Sigmoid colon (tissue), 7 donors: ENCODE results near the gene SPPL2B. TPM values are rescaled to one million over a fixed set of nuclear protein-coding genes. Genes with fewer than 3 reads are reported as not detected.

Source experiments
- DNase-seq: peaks from one replicate; pipeline ENCODE4 v3.0.0-alpha.2; 2019
- H3K27ac ChIP-seq, 4 donors: fragments of 200-600 bp; sonication (generic); one replicate each; pipeline ENCODE4 v1.5.1; 2016 to 2019; ENCODE audit warnings: mild to moderate bottlenecking in 1 of 4
- H3K27me3 ChIP-seq, 3 donors: fragments of 200-600 bp; sonication (generic); one replicate each; pipeline ENCODE4 v1.5.1; 2019; ENCODE audit warnings: mild to moderate bottlenecking in 1 of 3
- H3K36me3 ChIP-seq, 4 donors: fragments of 200-600 bp; sonication (generic); one replicate each; pipeline ENCODE4 v1.5.1; 2016 to 2019
- H3K4me1 ChIP-seq, 4 donors: fragments of 200-600 bp; sonication (generic); one replicate each; pipeline ENCODE4 v1.5.1; 2017 to 2019
- H3K4me3 ChIP-seq, 4 donors: fragments of 200-600 bp; sonication (generic); one replicate each; pipeline ENCODE4 v1.5.1; 2017 to 2019; ENCODE audit warnings: mild to moderate bottlenecking in 2 of 4, moderate library complexity in 1 of 4
- H3K9me3 ChIP-seq, 4 donors: fragments of 200-600 bp in 3 of 4; sonication (generic) in 3 of 4; one replicate each; pipeline versions ENCODE4 v1.5.1 to v1.6.1; 2013 to 2019
- CTCF ChIP-seq, 4 experiments: fragments of 450-650 bp in 3 of 4; fragments of 200-600 bp in 1 of 4; IDR thresholded peaks; one replicate each; pipeline ENCODE4 v1.5.1; 2016 to 2019; ENCODE audit warnings: antibody characterized with exemption in 4 of 4, mild to moderate bottlenecking in 3 of 4, moderate library complexity in 2 of 4
- EP300 ChIP-seq, 4 donors: sonication (generic); formaldehyde crosslinking; IDR thresholded peaks; one replicate each; pipeline ENCODE4 v1.6.1; 2017; ENCODE audit warnings: antibody characterized with exemption in 4 of 4
- POLR2A ChIP-seq, 2 donors: fragments of 450-650 bp; IDR thresholded peaks; one replicate each; pipeline ENCODE4 v1.6.1; 2016; ENCODE audit warnings: antibody characterized with exemption in 2 of 2, mild to moderate bottlenecking in 2 of 2, moderate library complexity in 2 of 2
- POLR2AphosphoS5 ChIP-seq, 4 donors: sonication (generic); formaldehyde crosslinking; IDR thresholded peaks; one replicate each; pipeline ENCODE4 v1.6.1; 2017; ENCODE audit warnings: antibody characterized with exemption in 4 of 4
- WGBS, 2 donors: extraction: QIAGEN DNeasy Blood & Tissue Kit; methylation state at CpG; one replicate each; pipeline ENCODE4 v1.1.7; 2013; 5-methylcytosine and 5-hydroxymethylcytosine counted together
- intact Hi-C: fragments of 100-400 bp; cut with DNase I; formaldehyde crosslinking; loops from one replicate; pipeline ENCODE4 v1.15.1; 2023
- polyA plus RNA-seq, 3 donors: library from polyadenylated mRNA; stranded (reverse); fragments of 200-250 nt; gene quantifications; one replicate each; pipeline ENCODE4 v1.2.3, GENCODE V29; 2013
- total RNA-seq, 4 donors: library from RNA; depleted of rRNA; stranded (reverse); fragments of >200 nt; gene quantifications; one replicate each; pipeline ENCODE4 v1.1.0, GENCODE V29; 2016
- donor health status: healthy with polysubstance abuse.
- donor health status: Bipolar disorder and iron deficiency.
- donor health status: healthy.

SPPL2B gene
- total and polyA plus RNA-seq, 7 donors, result 6.0 to 145 (median 17.1) TPM

DNA sequence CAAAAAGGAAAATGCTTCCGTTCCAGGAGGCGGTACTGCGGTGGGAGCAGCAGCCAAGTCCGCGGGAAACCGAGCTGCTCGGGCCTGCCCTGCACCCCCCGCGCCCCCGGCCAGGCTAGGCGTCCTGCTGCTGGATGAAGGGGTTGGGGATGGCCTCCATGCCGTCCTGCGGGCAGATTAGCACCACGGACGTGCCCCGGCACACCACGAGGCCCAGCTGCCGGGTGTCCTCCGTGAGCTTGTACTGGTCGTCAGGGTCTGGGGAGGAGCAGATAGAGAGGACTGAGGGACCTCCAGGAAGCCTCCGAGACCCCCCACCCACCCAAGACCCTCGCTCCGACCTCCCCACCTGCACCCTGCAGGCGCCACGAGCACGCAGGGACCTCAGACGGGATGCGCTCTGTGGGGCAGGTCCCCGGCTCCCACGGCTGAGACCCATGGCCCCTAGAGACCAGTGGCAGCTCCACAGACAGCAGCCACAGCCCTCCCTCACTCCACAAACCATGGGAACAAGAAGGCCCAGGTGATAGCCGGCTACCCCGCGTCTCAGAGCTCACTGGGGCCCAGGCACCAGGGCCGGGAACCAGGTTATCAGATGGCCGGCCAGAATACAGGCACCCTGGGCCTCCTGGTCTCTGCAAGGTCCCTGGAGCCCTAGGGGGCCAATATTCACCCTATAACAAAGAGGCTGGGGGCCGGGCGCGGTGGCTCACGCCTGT is 6.8 kb upstream of the SPPL2B start:
- no peak for DNase-seq
- Histone ChIP-seq H3K27ac (no peak overlapping the region), H3K4me1 (peaks cover 0 to 6% (median 3%) of the 10 kb centered on the region in 4 donors), H3K9me3 (no peaks in the 10 kb centered on the region), H3K27me3 (no peaks in the 10 kb centered on the region), H3K36me3 (peaks cover 0 to 47% (median 14%) of the 10 kb centered on the region in 4 donors), H3K4me3 (no peak overlapping the region)
- WGBS, 2 donors, result 93% methylated on average over 39 of the region's 39 CpGs
- TF ChIP-seq POLR2A (IDR thresholded peaks at IDR 0.05), result no peak
- TF ChIP-seq EP300 (IDR thresholded peaks at IDR 0.05), result no peak
- TF ChIP-seq POLR2AphosphoS5 (IDR thresholded peaks at IDR 0.05), result no peak
- TF ChIP-seq CTCF (IDR thresholded peaks at IDR 0.05), result no peak
- intact Hi-C loops, result no loop called here

DNA sequence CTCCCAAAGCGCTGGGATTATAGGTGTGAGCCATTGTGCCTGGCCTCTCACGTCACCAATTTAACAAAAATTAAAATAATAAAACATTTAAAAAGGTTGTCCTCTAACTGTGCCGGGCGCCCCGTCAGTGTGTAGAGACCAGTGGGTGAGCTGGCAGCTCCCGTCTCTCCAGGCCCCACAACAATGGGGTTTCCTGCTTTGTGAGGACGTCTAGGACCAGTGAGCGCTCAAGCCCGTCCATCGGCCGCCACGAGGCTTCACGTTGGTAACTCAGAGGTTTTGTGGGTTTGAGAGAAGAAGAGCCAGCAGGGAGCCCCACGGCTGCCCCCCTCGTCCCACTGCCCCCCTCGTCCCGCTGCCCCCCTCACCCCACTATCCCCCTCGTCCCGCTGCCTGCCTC is 4.8 kb upstream of the SPPL2B start:
- TF ChIP-seq EP300 (IDR thresholded peaks at IDR 0.05) (no peak), CTCF (IDR thresholded peaks at IDR 0.05) (no peak), POLR2A (IDR thresholded peaks at IDR 0.05) (no peak), POLR2AphosphoS5 (IDR thresholded peaks at IDR 0.05) (no peak)
- H3K36me3 ChIP-seq, result peaks cover 0 to 47% (median 14%) of the 10 kb centered on the region in 4 donors
- peaks cover 0 to 19% (median 15%) of the 10 kb centered on the region in 4 donors for H3K4me1 ChIP-seq
- intact Hi-C loops, result no loop called here
- H3K4me3 ChIP-seq, result no peak overlapping the region
- DNase-seq, result no peak
- H3K9me3 ChIP-seq, result no peaks in the 10 kb centered on the region
- 84 to 92% methylated on average over 19 of the region's 19 CpGs for WGBS, 2 donors
- H3K27me3 ChIP-seq, result no peaks in the 10 kb centered on the region
- H3K27ac ChIP-seq, result no peak overlapping the region

DNA sequence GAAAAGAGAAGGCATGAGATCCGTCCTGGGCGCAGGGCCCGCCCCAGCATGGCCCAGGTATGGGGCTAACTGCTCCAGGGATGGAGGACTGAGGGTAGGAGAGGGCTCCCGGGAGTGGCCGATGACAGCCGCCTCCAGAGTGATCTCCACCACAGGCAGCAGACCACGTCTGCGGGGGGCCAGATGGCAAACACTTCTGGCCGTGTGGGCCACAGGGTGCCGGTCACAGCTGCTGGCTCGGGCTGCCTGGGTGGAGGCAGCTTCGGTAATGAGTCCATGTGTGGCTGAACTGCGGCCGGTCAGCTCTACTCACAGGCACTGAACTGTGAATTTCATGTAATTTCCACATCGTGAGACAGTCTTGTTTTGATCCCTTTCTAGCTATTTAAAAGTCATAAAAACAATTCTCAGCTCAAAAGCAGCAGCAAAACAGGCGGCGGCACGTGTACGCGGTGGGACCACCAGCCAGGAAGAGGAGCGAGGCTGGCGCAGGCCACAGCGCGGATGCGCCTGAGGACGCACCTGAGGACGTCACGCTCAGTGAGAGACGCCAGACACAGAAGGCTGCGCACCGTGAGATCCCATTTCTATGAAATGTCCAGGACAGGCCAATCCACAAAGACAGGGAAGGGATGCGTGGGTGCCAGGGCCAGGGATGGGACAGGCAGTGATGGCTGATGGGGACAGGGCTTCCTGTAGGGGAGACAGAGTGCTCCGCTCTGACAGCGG is 4.1 kb upstream of the SPPL2B start:
- H3K4me1 ChIP-seq, result peaks cover 0 to 26% (median 19%) of the 10 kb centered on the region in 4 donors
- no peaks in the 10 kb centered on the region for H3K27me3 ChIP-seq
- no peak for TF ChIP-seq EP300 (IDR thresholded peaks at IDR 0.05)
- no peak for TF ChIP-seq POLR2AphosphoS5 (IDR thresholded peaks at IDR 0.05)
- no peak for TF ChIP-seq CTCF (IDR thresholded peaks at IDR 0.05)
- TF ChIP-seq POLR2A (IDR thresholded peaks at IDR 0.05), result no peak
- no peak overlapping the region for H3K4me3 ChIP-seq
- no peak overlapping the region for H3K27ac ChIP-seq
- no peaks in the 10 kb centered on the region for H3K9me3 ChIP-seq
- 73 to 88% methylated on average over 34 of the region's 34 CpGs for WGBS, 2 donors
- intact Hi-C loops, result no loop called here
- peaks cover 0 to 47% (median 14%) of the 10 kb centered on the region in 4 donors for H3K36me3 ChIP-seq
- DNase-seq, result no peak

DNA sequence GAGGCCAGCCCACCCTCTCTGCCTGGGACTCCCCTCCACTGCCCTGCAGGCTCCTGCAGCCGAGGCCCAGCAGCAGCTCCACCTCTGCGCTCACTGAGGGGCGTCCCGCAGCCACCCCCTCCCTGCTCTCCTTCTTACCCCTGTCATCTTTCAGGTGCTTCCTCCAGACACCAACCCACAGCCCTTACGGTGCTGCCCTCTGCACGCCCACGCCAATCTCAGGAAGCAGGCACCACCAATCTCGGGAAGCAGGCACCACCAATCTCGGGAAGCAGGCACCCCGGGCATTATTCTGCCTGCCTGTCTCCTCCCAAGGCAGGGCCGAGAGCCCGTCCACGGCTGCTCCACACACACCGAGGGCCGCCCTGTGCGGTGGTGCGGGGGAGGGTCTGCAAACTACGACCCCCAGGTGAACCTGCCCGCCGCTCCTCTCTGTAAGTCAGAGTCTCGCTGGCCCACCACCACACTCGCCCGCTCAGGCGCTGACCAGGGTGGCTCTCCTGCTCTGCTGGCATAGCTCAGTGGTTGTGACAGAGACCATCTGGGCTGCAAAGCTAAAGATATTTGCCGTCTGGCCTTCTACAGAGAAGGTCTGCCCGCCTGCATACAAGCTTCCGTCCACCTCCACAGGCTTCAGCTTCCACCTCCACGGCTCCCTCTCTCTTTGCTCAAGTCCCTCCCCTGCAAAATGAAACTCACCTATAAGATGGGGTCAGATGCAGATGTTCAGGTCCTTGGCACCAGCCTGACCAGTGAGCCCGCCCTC is 3.0 kb upstream of the SPPL2B start:
- intact Hi-C loops, result loop anchor here (5.0 kb wide), 2 partner anchors 53 to 173 kb away; partner anchors contain the start of gene AP3D1
- no peaks in the 10 kb centered on the region for H3K27me3 ChIP-seq
- H3K4me3 ChIP-seq, result no peak overlapping the region
- no peaks in the 10 kb centered on the region for H3K9me3 ChIP-seq
- no peak overlapping the region for H3K27ac ChIP-seq
- peaks cover 0 to 36% (median 30%) of the 10 kb centered on the region in 4 donors for H3K4me1 ChIP-seq
- WGBS, 2 donors, result 59 to 80% methylated on average over 29 of the region's 29 CpGs
- no peak for DNase-seq
- TF ChIP-seq POLR2A (IDR thresholded peaks at IDR 0.05), result no peak
- TF ChIP-seq POLR2AphosphoS5 (IDR thresholded peaks at IDR 0.05), result no peak
- no peak for TF ChIP-seq CTCF (IDR thresholded peaks at IDR 0.05)
- TF ChIP-seq EP300 (IDR thresholded peaks at IDR 0.05), result no peak
- peaks cover 0 to 47% (median 14%) of the 10 kb centered on the region in 4 donors for H3K36me3 ChIP-seq
